Thyroid gland (tissue), 4 donors: ENCODE measurements around the gene MAP3K12.
"Not testable (repeated sequence)": the region's sequence is repeated elsewhere in the genome, so short reads cannot be mapped to it uniquely, and the experiment has no call there.

Experiments
- CTCF ChIP-seq, 6 experiments: fragments of 200-600 bp in 3 of 6; fragments of 450-650 bp in 3 of 6; sonication (generic) in 3 of 6; IDR thresholded peaks; one replicate each; pipeline ENCODE4 v1.5.1; 2016 to 2019; ENCODE audit warnings: antibody characterized with exemption in 6 of 6, mild to moderate bottlenecking in 2 of 6, inconsistent platforms in 1 of 6, moderate library complexity in 1 of 6
- POLR2A ChIP-seq, 2 donors: fragments of 450-650 bp; IDR thresholded peaks; one replicate each; pipeline ENCODE4 v1.6.1; 2017; ENCODE audit warnings: antibody characterized with exemption in 2 of 2, mild to moderate bottlenecking in 2 of 2, moderate library complexity in 1 of 2

GRCh38 chr12:53444593-53445325 is 54.5 kb downstream of the MAP3K12 start:
- TF ChIP-seq CTCF, POLR2A (IDR thresholded peaks at IDR 0.05): not testable (repeated sequence)
